Body of pancreas (tissue), 4 donors: ENCODE measurements around the gene CCDC158.

Experiments
- POLR2A ChIP-seq, 3 donors: fragments of 450-650 bp; IDR thresholded peaks; one replicate each; pipeline ENCODE4 v1.6.1; 2016; ENCODE audit warnings: antibody characterized with exemption in 3 of 3, mild to moderate bottlenecking in 2 of 3
- TF ChIP-seq, protein P1 (sequence below), 7 experiments: fragments of 450-650 bp in 4 of 7; fragments of 200-600 bp in 3 of 7; sonication (generic) in 3 of 7; IDR thresholded peaks; one replicate each; pipeline ENCODE4 v1.5.1; 2016 to 2019; ENCODE audit warnings: antibody characterized with exemption in 7 of 7

DNA sequence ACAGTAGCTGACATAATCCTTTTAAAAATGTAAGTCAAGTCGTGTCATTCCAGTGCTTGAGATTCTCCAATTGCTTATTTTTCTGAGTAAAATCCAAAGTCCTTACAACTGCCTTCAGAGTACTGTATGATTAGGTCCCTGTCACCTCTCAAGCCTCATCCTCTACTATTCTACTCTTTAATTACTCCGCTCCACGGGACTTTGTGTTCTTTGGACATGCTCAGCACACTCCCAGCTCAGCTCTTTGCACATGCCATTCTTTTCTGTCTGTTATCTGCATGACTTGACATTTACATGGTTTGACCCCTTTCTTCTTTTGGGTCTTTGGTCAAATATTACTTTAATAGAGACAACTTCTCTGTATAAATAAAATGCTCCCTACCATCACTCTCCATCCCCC, 154.3 kb downstream of the CCDC158 start:
- no peak for TF ChIP-seq POLR2A (IDR thresholded peaks at IDR 0.05)
- TF ChIP-seq, protein P1, sequence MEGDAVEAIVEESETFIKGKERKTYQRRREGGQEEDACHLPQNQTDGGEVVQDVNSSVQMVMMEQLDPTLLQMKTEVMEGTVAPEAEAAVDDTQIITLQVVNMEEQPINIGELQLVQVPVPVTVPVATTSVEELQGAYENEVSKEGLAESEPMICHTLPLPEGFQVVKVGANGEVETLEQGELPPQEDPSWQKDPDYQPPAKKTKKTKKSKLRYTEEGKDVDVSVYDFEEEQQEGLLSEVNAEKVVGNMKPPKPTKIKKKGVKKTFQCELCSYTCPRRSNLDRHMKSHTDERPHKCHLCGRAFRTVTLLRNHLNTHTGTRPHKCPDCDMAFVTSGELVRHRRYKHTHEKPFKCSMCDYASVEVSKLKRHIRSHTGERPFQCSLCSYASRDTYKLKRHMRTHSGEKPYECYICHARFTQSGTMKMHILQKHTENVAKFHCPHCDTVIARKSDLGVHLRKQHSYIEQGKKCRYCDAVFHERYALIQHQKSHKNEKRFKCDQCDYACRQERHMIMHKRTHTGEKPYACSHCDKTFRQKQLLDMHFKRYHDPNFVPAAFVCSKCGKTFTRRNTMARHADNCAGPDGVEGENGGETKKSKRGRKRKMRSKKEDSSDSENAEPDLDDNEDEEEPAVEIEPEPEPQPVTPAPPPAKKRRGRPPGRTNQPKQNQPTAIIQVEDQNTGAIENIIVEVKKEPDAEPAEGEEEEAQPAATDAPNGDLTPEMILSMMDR (IDR thresholded peaks at IDR 0.05), result no peak
